ENCODE results near the gene KLHDC7B. TPM values are rescaled to one million over a fixed set of nuclear protein-coding genes. Genes with fewer than 3 reads are reported as not detected.

Gene KLHDC7B
- total and polyA plus RNA-seq, 2 of the 13 experiments (the other 11 are each of a cell fraction or from before 2014, with no cell fraction given): 0.11 TPM; not detected in 1

- TF ChIP-seq ARID4A (CRISPR knock-in tag; IDR thresholded peaks at IDR 0.05; ENCODE audit: borderline replicate concordance): peak; percentile 38
- TF ChIP-seq ZNF768 (CRISPR knock-in tag; IDR thresholded peaks at IDR 0.05): peak; percentile 62; the same call in 1 of the 2 replicates
- no peak; the same call in 1 of the 2 replicates for TF ChIP-seq ZNF704 (CRISPR knock-in tag; IDR thresholded peaks at IDR 0.05; ENCODE audit: borderline replicate concordance)
- no peak for TF ChIP-seq ZSCAN12 (CRISPR knock-in tag; IDR thresholded peaks at IDR 0.05)
- TF ChIP-seq BRCA1 (CRISPR knock-in tag; IDR thresholded peaks at IDR 0.05): 0 out of 2 replicates have a peak, but pooled peaks have one; percentile 18
- TF ChIP-seq HMG20B (CRISPR knock-in tag; conservative IDR thresholded peaks at IDR 0.05): no peak
- TF ChIP-seq HDAC1 (CRISPR knock-in tag; IDR thresholded peaks at IDR 0.05): peak; percentile 56
- no peak for TF ChIP-seq EED (CRISPR knock-in tag; IDR thresholded peaks at IDR 0.05)
- no peak for TF ChIP-seq SMAD1 (CRISPR knock-in tag; IDR thresholded peaks at IDR 0.05; ENCODE audit: borderline replicate concordance, low read depth)
- no peak for TF ChIP-seq RFXAP (CRISPR knock-in tag; IDR thresholded peaks at IDR 0.05; ENCODE audit: borderline replicate concordance)
- 0 out of 2 replicates have a peak, but pooled peaks have one; percentile 24 for TF ChIP-seq ZNF318 (CRISPR knock-in tag; IDR thresholded peaks at IDR 0.05)
- TF ChIP-seq ZNF710 (CRISPR knock-in tag; IDR thresholded peaks at IDR 0.05; ENCODE audit: borderline replicate concordance): no peak
These were observed 38.2 kb upstream of the KLHDC7B start, which contains the start of gene LMF2 (continued) for GRCh38 chr22:50507421-50507990.
